Measurements from ENCODE around the gene NELFB.
"Not testable (repeated sequence)": the region's sequence is repeated elsewhere in the genome, so short reads cannot be mapped to it uniquely, and the experiment has no call there.

NELFB gene

DNA sequence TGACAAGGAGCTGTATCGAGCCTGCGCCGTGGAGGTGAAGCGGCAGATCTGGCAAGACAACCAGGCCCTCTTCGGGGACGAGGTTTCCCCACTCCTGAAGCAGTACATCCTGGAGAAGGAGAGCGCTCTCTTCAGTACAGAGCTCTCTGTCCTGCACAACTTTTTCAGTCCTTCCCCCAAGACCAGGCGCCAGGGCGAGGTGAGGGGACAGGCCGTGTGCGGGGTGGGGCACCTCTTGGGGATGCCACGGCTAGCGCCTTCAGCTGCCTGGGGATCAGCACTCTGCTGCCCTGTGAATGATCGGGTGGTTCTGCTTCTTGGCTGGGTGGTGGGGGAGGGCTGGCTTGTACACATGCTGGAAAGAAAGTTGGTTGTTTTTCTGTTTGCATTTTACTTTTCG, 1.7 kb downstream of the NELFB start:
- H3K36me3 Mint-ChIP-seq (ENCODE audit: low read depth), result peaks cover 13% of the 10 kb centered on the region
- no peaks in the 10 kb centered on the region for H3K9me3 Mint-ChIP-seq
- H3K4me3 Mint-ChIP-seq, result peak overlapping the region; percentile 84 to 87 (median 85)
- peaks cover 4% of the 10 kb centered on the region for H3K4me1 Mint-ChIP-seq
- TF ChIP-seq, protein P1, sequence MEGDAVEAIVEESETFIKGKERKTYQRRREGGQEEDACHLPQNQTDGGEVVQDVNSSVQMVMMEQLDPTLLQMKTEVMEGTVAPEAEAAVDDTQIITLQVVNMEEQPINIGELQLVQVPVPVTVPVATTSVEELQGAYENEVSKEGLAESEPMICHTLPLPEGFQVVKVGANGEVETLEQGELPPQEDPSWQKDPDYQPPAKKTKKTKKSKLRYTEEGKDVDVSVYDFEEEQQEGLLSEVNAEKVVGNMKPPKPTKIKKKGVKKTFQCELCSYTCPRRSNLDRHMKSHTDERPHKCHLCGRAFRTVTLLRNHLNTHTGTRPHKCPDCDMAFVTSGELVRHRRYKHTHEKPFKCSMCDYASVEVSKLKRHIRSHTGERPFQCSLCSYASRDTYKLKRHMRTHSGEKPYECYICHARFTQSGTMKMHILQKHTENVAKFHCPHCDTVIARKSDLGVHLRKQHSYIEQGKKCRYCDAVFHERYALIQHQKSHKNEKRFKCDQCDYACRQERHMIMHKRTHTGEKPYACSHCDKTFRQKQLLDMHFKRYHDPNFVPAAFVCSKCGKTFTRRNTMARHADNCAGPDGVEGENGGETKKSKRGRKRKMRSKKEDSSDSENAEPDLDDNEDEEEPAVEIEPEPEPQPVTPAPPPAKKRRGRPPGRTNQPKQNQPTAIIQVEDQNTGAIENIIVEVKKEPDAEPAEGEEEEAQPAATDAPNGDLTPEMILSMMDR (IDR thresholded peaks at IDR 0.05; ENCODE audit: unreplicated experiment in 3 of 3), result no peak
- H3K27me3 Mint-ChIP-seq (ENCODE audit: low read depth), result no peaks in the 10 kb centered on the region
- H3K27ac Mint-ChIP-seq, result no peak overlapping the region

DNA sequence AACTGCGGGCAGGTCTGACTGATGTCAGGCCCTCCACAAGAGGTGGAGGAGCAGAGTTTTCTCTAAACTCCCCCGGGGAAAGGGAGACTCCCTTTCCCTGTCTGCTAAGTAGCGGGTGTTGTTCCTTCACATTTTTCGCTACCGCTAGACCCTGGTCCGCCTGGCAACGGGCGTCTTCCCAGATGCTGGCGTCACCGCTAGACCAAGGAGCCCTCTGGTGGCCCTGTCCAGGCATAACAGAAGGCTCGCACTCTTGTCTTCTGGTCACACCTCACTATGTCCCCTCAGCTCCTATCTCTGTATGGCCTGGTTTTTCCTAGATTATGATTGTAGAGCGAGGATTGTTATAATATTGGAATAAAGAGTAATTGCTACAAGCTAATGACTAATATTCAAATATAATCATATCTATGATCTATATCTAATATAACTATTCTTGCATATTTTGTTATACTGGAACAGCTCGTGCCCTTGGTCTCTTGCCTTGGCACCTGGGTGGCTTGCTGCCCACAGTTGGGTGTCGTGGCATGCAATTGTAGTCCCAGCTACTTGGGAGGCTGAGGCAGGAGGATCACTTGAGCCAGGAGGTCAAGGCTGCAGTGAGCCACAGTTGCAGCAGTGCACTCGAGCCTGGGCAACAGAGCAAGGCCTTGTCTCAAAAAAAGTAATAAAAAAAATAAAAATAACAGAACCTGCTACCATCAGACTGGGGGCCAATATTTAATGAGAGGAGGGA, 7.2 kb downstream of the NELFB start:
- H3K9me3 Mint-ChIP-seq; H3K27me3 Mint-ChIP-seq (ENCODE audit: low read depth); H3K27ac Mint-ChIP-seq; H3K4me3 Mint-ChIP-seq; H3K4me1 Mint-ChIP-seq: not testable (repeated sequence)
- TF ChIP-seq, protein P1 (IDR thresholded peaks at IDR 0.05; ENCODE audit: unreplicated experiment in 3 of 3), result peak; percentile 36 to 58 (median 57)
- H3K36me3 Mint-ChIP-seq (ENCODE audit: low read depth), result peaks cover 14% of the 10 kb centered on the region

DNA sequence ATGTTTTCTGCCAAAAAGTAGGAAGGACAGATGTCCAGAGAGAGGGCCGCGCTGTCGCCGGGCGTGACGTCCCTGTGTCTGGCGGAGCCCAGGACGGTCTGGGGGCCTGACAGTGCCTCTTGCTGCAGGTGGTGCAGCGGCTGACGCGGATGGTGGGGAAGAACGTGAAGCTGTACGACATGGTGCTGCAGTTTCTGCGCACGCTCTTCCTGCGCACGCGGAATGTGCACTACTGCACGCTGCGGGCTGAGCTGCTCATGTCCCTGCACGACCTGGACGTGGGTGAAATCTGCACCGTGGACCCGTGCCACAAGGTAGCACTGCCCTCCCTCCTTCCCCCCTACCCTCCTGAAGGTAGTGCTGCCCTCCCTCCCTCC, 7.8 kb downstream of the NELFB start:
- Mint-ChIP-seq H3K9me3 (no peaks in the 10 kb centered on the region), H3K4me1 (peaks cover 6% of the 10 kb centered on the region), H3K4me3 (no peak overlapping the region), H3K27ac (no peak overlapping the region), H3K27me3 (ENCODE audit: low read depth) (no peaks in the 10 kb centered on the region), H3K36me3 (ENCODE audit: low read depth) (peaks cover 18% of the 10 kb centered on the region)
- TF ChIP-seq, protein P1 (IDR thresholded peaks at IDR 0.05; ENCODE audit: unreplicated experiment in 3 of 3), result no peak

DNA sequence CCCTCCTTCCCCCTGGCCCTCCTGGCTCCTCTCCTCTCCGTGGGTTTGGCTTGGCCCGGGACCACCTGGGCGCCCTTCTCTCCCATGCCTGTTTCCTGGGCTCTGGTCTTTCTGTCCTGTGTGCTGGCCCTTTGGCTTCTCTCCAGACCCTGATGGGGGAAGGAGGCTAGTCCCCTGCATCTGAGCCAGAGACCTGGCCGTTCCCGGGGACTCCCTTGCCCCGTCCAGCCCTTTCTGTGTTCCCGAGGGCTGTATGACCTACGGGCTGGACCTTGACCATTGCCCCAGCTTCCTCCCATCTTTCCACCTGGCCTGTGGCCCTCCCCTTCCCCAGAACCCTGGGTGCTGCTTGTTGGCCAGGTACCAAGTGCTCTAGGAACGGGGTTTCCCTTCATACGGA, 8.4 kb downstream of the NELFB start:
- H3K27ac Mint-ChIP-seq, result no peak overlapping the region
- TF ChIP-seq, protein P1 (IDR thresholded peaks at IDR 0.05; ENCODE audit: unreplicated experiment in 3 of 3), result no peak
- no peak overlapping the region for H3K4me3 Mint-ChIP-seq
- no peaks in the 10 kb centered on the region for H3K9me3 Mint-ChIP-seq
- H3K27me3 Mint-ChIP-seq (ENCODE audit: low read depth), result no peaks in the 10 kb centered on the region
- H3K36me3 Mint-ChIP-seq (ENCODE audit: low read depth), result peaks cover 20% of the 10 kb centered on the region
- peaks cover 6% of the 10 kb centered on the region for H3K4me1 Mint-ChIP-seq

DNA sequence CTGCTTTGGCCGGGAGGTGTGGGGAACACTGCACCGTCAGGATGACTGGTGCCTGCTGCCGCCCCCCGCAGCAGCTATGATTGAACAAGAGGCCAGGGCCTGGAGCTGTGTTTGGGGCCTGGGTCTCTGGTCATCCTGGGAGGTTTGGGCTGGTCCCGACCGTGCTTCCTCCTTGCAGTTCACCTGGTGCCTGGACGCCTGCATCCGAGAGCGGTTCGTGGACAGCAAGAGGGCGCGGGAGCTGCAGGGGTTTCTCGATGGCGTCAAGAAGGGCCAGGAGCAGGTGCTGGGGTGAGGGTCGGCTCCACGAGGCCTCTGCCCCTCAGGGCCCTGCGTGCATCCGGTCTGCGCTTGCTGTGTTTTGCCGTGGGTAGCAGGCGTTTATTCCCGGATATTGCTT, 8.9 kb downstream of the NELFB start:
- TF ChIP-seq, protein P1 (IDR thresholded peaks at IDR 0.05; ENCODE audit: unreplicated experiment in 3 of 3), result no peak
- peaks cover 6% of the 10 kb centered on the region for H3K4me1 Mint-ChIP-seq
- no peaks in the 10 kb centered on the region for H3K27me3 Mint-ChIP-seq (ENCODE audit: low read depth)
- peaks cover 19% of the 10 kb centered on the region for H3K36me3 Mint-ChIP-seq (ENCODE audit: low read depth)
- no peaks in the 10 kb centered on the region for H3K9me3 Mint-ChIP-seq
- H3K4me3 Mint-ChIP-seq, result no peak overlapping the region
- no peak overlapping the region for H3K27ac Mint-ChIP-seq

DNA sequence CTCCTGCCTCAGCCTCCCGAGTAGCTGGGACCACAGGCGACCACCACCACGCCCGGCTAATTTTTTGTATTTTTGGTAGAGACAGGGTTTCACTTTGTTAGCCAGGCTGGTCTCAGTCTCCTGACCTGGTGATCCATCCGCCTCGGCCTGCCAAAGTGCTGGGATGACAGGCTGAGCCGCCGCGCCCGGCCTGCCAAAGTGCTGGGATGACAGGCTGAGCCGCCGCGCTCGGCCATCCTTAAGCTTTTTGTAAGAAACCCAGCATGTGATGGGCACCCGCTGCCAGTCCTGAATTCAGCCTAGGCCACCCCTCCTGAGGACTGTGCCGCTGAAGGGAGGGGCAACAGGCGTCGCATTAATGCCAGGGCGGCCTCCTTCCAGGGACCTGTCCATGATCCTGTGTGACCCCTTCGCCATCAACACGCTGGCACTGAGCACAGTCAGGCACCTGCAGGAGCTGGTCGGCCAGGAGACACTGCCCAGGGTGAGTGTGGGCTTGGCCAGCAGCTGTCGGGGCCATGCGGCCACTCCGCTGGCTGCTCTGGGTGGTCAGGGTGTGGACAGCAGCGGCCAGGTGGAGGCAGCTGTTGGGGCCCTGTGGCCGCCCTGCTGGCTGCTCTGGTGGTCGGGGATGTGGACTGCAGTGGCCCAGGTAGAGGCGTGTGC, 10.5 kb downstream of the NELFB start:
- Mint-ChIP-seq H3K27me3 (ENCODE audit: low read depth) (no peaks in the 10 kb centered on the region), H3K9me3 (no peaks in the 10 kb centered on the region), H3K36me3 (ENCODE audit: low read depth) (peaks cover 25% of the 10 kb centered on the region), H3K27ac (no peak overlapping the region), H3K4me1 (peaks cover 6% of the 10 kb centered on the region), H3K4me3 (no peak overlapping the region)
- TF ChIP-seq, protein P1 (IDR thresholded peaks at IDR 0.05; ENCODE audit: unreplicated experiment in 3 of 3), result no peak

Data from nephron (organoid).